HL-60 (cell line): ENCODE data around the gene PLCG1.

Experiments
- DNase-seq, 2 experiments: peaks; one replicate each; pipeline ENCODE4 v3.0.0-alpha.2; 2010 to 2020; ENCODE audit warnings: low read depth in 1 of 2, low spot score in 1 of 2
- H3K27ac ChIP-seq: fragments of 250-450 bp; sonication (Bioruptor Pico); replicated peaks from 2 replicates; pipeline ENCODE4 v1.5.1; 2020; ENCODE audit warnings: mild to moderate bottlenecking, moderate library complexity
- H3K27me3 ChIP-seq: fragments of 250-450 bp; sonication (Bioruptor Pico); 2 replicates; pipeline ENCODE4 v1.5.1; 2021; ENCODE audit warnings: mild to moderate bottlenecking, moderate library complexity; ENCODE audit not compliant: insufficient read depth, poor library complexity, severe bottlenecking
- H3K4me3 ChIP-seq: replicated peaks from 2 replicates; pipeline ENCODE4 v1.5.1; 2011; ENCODE audit warnings: mild to moderate bottlenecking, control low read depth, low read length; ENCODE audit not compliant: insufficient read depth
- GABPA ChIP-seq: IDR thresholded peaks from 2 replicates; pipeline ENCODE4 v1.6.1; 2012; ENCODE audit warnings: low read depth
- POLR2AphosphoS5 ChIP-seq: IDR thresholded peaks from 2 replicates; pipeline ENCODE4 v1.6.1; 2012; ENCODE audit warnings: low read depth
- SPI1 ChIP-seq: IDR thresholded peaks from 2 replicates; pipeline ENCODE4 v1.6.1; 2012; ENCODE audit warnings: low read depth, mild to moderate bottlenecking, borderline replicate concordance
- TF ChIP-seq, protein P1 (sequence below): IDR thresholded peaks from one replicate; pipeline ENCODE4 v1.5.1; 2011; ENCODE audit warnings: low read length, control low read depth, inconsistent platforms; ENCODE audit not compliant: insufficient read depth
- TF ChIP-seq, protein P2 (sequence below): IDR thresholded peaks from 2 replicates; pipeline ENCODE4 v1.6.1; 2012; ENCODE audit warnings: low read depth; ENCODE audit not compliant: insufficient replicate concordance

Gene PLCG1

DNA sequence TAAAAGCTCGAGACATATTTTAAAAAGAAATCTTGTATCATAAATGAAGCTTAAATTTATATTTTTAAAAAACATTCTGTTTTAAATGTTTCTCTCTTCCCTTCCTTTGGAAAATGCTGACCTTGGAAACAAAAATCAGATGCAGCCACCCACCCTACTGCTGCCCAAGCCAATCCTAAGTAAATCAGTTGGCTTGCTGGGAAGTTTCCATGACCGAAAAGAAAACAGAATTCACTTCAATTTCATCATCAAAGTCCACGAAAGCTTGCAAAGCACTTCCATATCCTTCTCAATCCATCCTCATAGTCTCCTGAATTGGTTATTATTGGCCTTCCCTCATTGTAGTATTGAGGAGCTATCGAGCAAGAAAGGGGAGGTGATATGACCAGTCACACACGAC is 80.1 kb downstream of the PLCG1 start:
- no peak overlapping the region for H3K4me3 ChIP-seq
- no peak for TF ChIP-seq POLR2AphosphoS5
- no peak for TF ChIP-seq GABPA
- TF ChIP-seq, protein P1, sequence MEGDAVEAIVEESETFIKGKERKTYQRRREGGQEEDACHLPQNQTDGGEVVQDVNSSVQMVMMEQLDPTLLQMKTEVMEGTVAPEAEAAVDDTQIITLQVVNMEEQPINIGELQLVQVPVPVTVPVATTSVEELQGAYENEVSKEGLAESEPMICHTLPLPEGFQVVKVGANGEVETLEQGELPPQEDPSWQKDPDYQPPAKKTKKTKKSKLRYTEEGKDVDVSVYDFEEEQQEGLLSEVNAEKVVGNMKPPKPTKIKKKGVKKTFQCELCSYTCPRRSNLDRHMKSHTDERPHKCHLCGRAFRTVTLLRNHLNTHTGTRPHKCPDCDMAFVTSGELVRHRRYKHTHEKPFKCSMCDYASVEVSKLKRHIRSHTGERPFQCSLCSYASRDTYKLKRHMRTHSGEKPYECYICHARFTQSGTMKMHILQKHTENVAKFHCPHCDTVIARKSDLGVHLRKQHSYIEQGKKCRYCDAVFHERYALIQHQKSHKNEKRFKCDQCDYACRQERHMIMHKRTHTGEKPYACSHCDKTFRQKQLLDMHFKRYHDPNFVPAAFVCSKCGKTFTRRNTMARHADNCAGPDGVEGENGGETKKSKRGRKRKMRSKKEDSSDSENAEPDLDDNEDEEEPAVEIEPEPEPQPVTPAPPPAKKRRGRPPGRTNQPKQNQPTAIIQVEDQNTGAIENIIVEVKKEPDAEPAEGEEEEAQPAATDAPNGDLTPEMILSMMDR, result no peak
- no peak for TF ChIP-seq SPI1
- TF ChIP-seq, protein P2, sequence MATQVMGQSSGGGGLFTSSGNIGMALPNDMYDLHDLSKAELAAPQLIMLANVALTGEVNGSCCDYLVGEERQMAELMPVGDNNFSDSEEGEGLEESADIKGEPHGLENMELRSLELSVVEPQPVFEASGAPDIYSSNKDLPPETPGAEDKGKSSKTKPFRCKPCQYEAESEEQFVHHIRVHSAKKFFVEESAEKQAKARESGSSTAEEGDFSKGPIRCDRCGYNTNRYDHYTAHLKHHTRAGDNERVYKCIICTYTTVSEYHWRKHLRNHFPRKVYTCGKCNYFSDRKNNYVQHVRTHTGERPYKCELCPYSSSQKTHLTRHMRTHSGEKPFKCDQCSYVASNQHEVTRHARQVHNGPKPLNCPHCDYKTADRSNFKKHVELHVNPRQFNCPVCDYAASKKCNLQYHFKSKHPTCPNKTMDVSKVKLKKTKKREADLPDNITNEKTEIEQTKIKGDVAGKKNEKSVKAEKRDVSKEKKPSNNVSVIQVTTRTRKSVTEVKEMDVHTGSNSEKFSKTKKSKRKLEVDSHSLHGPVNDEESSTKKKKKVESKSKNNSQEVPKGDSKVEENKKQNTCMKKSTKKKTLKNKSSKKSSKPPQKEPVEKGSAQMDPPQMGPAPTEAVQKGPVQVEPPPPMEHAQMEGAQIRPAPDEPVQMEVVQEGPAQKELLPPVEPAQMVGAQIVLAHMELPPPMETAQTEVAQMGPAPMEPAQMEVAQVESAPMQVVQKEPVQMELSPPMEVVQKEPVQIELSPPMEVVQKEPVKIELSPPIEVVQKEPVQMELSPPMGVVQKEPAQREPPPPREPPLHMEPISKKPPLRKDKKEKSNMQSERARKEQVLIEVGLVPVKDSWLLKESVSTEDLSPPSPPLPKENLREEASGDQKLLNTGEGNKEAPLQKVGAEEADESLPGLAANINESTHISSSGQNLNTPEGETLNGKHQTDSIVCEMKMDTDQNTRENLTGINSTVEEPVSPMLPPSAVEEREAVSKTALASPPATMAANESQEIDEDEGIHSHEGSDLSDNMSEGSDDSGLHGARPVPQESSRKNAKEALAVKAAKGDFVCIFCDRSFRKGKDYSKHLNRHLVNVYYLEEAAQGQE, result no peak
- H3K27ac ChIP-seq, result no peak overlapping the region
- no peak for DNase-seq
- no peaks in the 10 kb centered on the region for H3K27me3 ChIP-seq

DNA sequence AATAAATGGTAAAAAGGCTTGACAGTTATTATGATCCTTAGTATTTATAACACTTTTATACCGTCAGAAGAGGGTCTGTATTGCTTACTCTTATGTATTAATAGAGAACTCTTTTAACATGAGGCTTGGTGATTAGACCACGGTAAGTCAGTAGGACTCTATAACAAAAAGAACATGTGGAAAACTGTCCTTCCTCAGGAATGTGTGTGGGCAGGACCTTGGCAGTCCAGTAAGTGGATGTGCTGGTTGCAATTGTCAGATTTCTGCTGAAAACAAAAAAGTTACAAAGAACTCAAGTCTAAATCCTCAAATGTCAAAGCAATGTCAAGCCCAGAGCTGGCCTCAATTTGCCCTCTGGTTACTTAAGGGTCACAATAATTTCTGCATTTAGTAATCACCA is 81.1 kb downstream of the PLCG1 start:
- H3K27me3 ChIP-seq, result no peaks in the 10 kb centered on the region
- no peak for DNase-seq
- TF ChIP-seq, protein P1, result no peak
- TF ChIP-seq, protein P2, result no peak
- no peak for TF ChIP-seq SPI1
- no peak for TF ChIP-seq POLR2AphosphoS5
- TF ChIP-seq GABPA, result no peak
- H3K4me3 ChIP-seq, result no peak overlapping the region
- H3K27ac ChIP-seq, result no peak overlapping the region

DNA sequence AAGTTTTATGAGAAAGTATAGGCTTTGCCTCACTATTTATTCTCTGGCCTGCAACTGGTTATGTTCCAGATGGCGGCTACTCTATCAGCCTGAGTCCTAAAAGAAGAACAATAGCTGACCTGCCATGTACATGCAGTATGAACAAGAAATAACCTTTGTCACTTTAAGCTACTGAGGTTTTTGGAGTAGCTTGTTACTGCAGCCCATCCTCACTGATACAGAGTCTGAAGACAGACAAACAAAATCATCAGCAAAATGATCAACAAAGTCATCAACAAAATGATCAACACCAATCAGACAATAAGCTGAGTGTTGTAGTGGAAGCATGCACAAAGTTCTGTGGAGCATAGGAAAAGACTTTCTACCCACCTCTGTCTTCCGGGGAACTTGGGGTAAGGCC is 82.5 kb downstream of the PLCG1 start:
- TF ChIP-seq POLR2AphosphoS5 (no peak), GABPA (no peak), SPI1 (no peak)
- TF ChIP-seq, protein P2, result no peak
- TF ChIP-seq, protein P1, result no peak
- Histone ChIP-seq H3K27ac (no peak overlapping the region), H3K4me3 (no peak overlapping the region), H3K27me3 (no peaks in the 10 kb centered on the region)
- no peak for DNase-seq
